ENCODE results near the gene TBC1D8. TPM values are rescaled to one million over a fixed set of nuclear protein-coding genes. Genes with fewer than 3 reads are reported as not detected.

Gene TBC1D8
- polyA plus RNA-seq, 3 donors, result 16.1 to 78.0 (median 22.4) TPM

GRCh38 chr2:101176803-101177202 is 25.6 kb upstream of the TBC1D8 start:
- Mint-ChIP-seq H3K36me3 (peaks cover 0 to 3% of the 10 kb centered on the region in 2 donors), H3K27me3 (ENCODE audit: low read depth in 3 of 3) (no peaks in the 10 kb centered on the region), H3K27ac (peak overlapping the region in 4 of 7 donors; percentile 25 to 64 (median 52)), H3K9me3 (peaks cover 0 to 5% (median 2%) of the 10 kb centered on the region in 7 donors), H3K4me1 (peaks cover 88% of the 10 kb centered on the region), H3K4me3 (no peak overlapping the region)
- Histone ChIP-seq H3K9ac (ENCODE audit: insufficient read depth, low read length, poor library complexity, severe bottlenecking) (no peak overlapping the region), H3K4me3 (replicated peaks in 1 of 3; ENCODE audit: low read depth in 2 of 3, low read length in 3 of 3) (peak overlapping the region in 1 of 3 experiments; percentile 41), H3K27ac (ENCODE audit: low read depth in 1 of 2, low read length in 2 of 2) (peak overlapping the region in 1 of 2 donors; percentile 11), H3K4me1 (ENCODE audit: control insufficient read depth in 1 of 2, insufficient read depth in 2 of 2, low read length in 2 of 2) (peaks cover 87 to 98% of the 10 kb centered on the region in 2 donors), H2AFZ (ENCODE audit: insufficient read depth, low read depth, low read length, poor library complexity, severe bottlenecking) (peak overlapping the region; percentile 27), H3K4me2 (replicated peaks; ENCODE audit: extremely low read depth, low read length, poor library complexity, severe bottlenecking) (peak overlapping the region; percentile 47), H3K9me3 (replicated peaks in 1 of 2; ENCODE audit: control insufficient read depth in 1 of 2, insufficient read depth in 1 of 2, low read length in 2 of 2) (peaks cover 0 to 6% of the 10 kb centered on the region in 2 donors), H3K79me2 (ENCODE audit: insufficient read depth, low read length) (no peaks in the 10 kb centered on the region), H3K36me3 (replicated peaks in 1 of 2; ENCODE audit: control insufficient read depth in 1 of 2, insufficient read depth in 2 of 2, low read length in 2 of 2) (no peaks in the 10 kb centered on the region), H4K20me1 (ENCODE audit: insufficient read depth, low read length) (no peaks in the 10 kb centered on the region), H3K27me3 (ENCODE audit: control insufficient read depth in 2 of 2, insufficient read depth in 2 of 2, low read length in 2 of 2) (no peaks in the 10 kb centered on the region)
- intact Hi-C loops (cut with micrococcal nuclease), result no loop called here
- DNase-seq, result no peak
- no peak for TF ChIP-seq CTCF (IDR thresholded peaks at IDR 0.05)
- 90% methylated on average over 4 of the region's 4 CpGs for WGBS (ENCODE audit: insufficient coverage)

- peaks cover 0 to 6% of the 10 kb centered on the region in 2 donors for H3K9me3 ChIP-seq (replicated peaks in 1 of 2; ENCODE audit: control insufficient read depth in 1 of 2, insufficient read depth in 1 of 2, low read length in 2 of 2)
- H3K4me1 ChIP-seq (ENCODE audit: control insufficient read depth in 1 of 2, insufficient read depth in 2 of 2, low read length in 2 of 2), result peaks cover 84 to 92% of the 10 kb centered on the region in 2 donors
- 88% methylated on average over 1 of the region's 3 CpGs for WGBS (ENCODE audit: insufficient coverage)
- H3K4me3 ChIP-seq (replicated peaks in 1 of 3; ENCODE audit: low read depth in 2 of 3, low read length in 3 of 3), result peak overlapping the region in 1 of 3 experiments; percentile 4
- intact Hi-C loops (cut with micrococcal nuclease), result no loop called here
- no peak for DNase-seq
- no peaks in the 10 kb centered on the region for H3K36me3 ChIP-seq (replicated peaks in 1 of 2; ENCODE audit: control insufficient read depth in 1 of 2, insufficient read depth in 2 of 2, low read length in 2 of 2)
- H2AFZ ChIP-seq (ENCODE audit: insufficient read depth, low read depth, low read length, poor library complexity, severe bottlenecking), result no peak overlapping the region
- H3K79me2 ChIP-seq (ENCODE audit: insufficient read depth, low read length), result no peaks in the 10 kb centered on the region
- Mint-ChIP-seq H3K27ac (peak overlapping the region in 4 of 7 donors; percentile 21 to 80 (median 65)), H3K36me3 (peaks cover 0 to 3% of the 10 kb centered on the region in 2 donors), H3K4me1 (peaks cover 85% of the 10 kb centered on the region), H3K4me3 (no peak overlapping the region), H3K9me3 (peaks cover 0 to 5% (median 2%) of the 10 kb centered on the region in 7 donors), H3K27me3 (ENCODE audit: low read depth in 3 of 3) (no peaks in the 10 kb centered on the region)
- H4K20me1 ChIP-seq (ENCODE audit: insufficient read depth, low read length), result no peaks in the 10 kb centered on the region
- H3K27me3 ChIP-seq (ENCODE audit: control insufficient read depth in 2 of 2, insufficient read depth in 2 of 2, low read length in 2 of 2), result no peaks in the 10 kb centered on the region
- H3K4me2 ChIP-seq (replicated peaks; ENCODE audit: extremely low read depth, low read length, poor library complexity, severe bottlenecking), result peak overlapping the region; percentile 47
- H3K9ac ChIP-seq (ENCODE audit: insufficient read depth, low read length, poor library complexity, severe bottlenecking), result no peak overlapping the region
- TF ChIP-seq CTCF (IDR thresholded peaks at IDR 0.05), result no peak
- H3K27ac ChIP-seq (ENCODE audit: low read depth in 1 of 2, low read length in 2 of 2), result peak overlapping the region; percentile 46 to 84
Observed at GRCh38 chr2:101175991-101176390, 24.8 kb upstream of the TBC1D8 start.

All from CD14-positive monocyte (primary cell).